Tibial nerve (tissue), 4 donors: ENCODE data around the gene MGAT3.

ENCODE experiments used
- CTCF ChIP-seq, 5 experiments: fragments of 200-600 bp in 3 of 5; fragments of 450-650 bp in 2 of 5; sonication (generic) in 3 of 5; IDR thresholded peaks; one replicate each; pipeline ENCODE4 v1.5.1; 2016 to 2019; ENCODE audit warnings: antibody characterized with exemption in 5 of 5, mild to moderate bottlenecking in 3 of 5, moderate library complexity in 2 of 5
- EP300 ChIP-seq, 2 donors: sonication (generic); formaldehyde crosslinking; IDR thresholded peaks; one replicate each; pipeline ENCODE4 v1.6.1; 2017; ENCODE audit warnings: antibody characterized with exemption in 2 of 2, mild to moderate bottlenecking in 1 of 2
- POLR2A ChIP-seq, 2 donors: fragments of 450-650 bp; IDR thresholded peaks; one replicate each; pipeline ENCODE4 v1.6.1; 2017; ENCODE audit warnings: antibody characterized with exemption in 2 of 2, mild to moderate bottlenecking in 2 of 2, moderate library complexity in 2 of 2

- TF ChIP-seq CTCF (IDR thresholded peaks at IDR 0.05) (no peak), POLR2A (IDR thresholded peaks at IDR 0.05) (no peak), EP300 (IDR thresholded peaks at IDR 0.05) (no peak)
Measured at GRCh38 chr22:39489094-39490068, 32.6 kb downstream of the MGAT3 start.
